KOPT-K1 (cell line): Measurements from ENCODE around the gene HIPK3.
A peak's percentile ranks its signal among the peaks of the same experiment; 100 is the strongest.
"Not testable (repeated sequence)": the region's sequence is repeated elsewhere in the genome, so short reads cannot be mapped to it uniquely, and the experiment has no call there.

Experiments
- H3K27ac ChIP-seq: fragments of 200-600 bp; sonication (generic); 2 replicates; pipeline ENCODE4 v1.5.1; 2016; ENCODE audit warnings: antibody characterized with exemption, mild to moderate bottlenecking, low read depth, low read length; ENCODE audit not compliant: poor library complexity, severe bottlenecking
- H3K36me3 ChIP-seq: fragments of 200-600 bp; sonication (generic); 2 replicates; pipeline ENCODE4 v1.5.1; 2017; ENCODE audit warnings: antibody characterized with exemption, mild to moderate bottlenecking, low read length, moderate library complexity; ENCODE audit not compliant: insufficient read depth
- H3K9me3 ChIP-seq: fragments of 200-600 bp; sonication (generic); 2 replicates; pipeline ENCODE4 v1.5.1; 2017; ENCODE audit warnings: antibody characterized with exemption, low read length, mild to moderate bottlenecking; ENCODE audit not compliant: insufficient read depth, poor library complexity, severe bottlenecking

The HIPK3 gene

GRCh38 chr11:33257160-33257896, at the start of gene HIPK3:
Gene HIPK3, plus strand, starts transcription at chr11:33257381.
- peak within 1 kb of the TSS; percentile 97 for H3K27ac ChIP-seq
- H3K36me3 ChIP-seq, result no peaks in the 10 kb centered on the region
- no peaks in the 10 kb centered on the region for H3K9me3 ChIP-seq

- no peaks in the 10 kb centered on the region for H3K36me3 ChIP-seq
- no peaks in the 10 kb centered on the region for H3K9me3 ChIP-seq
- no peak overlapping the region for H3K27ac ChIP-seq
Measured at GRCh38 chr11:33207408-33207985, 49.7 kb upstream of the HIPK3 start.

- Histone ChIP-seq H3K27ac (no peak overlapping the region), H3K9me3 (no peaks in the 10 kb centered on the region), H3K36me3 (no peaks in the 10 kb centered on the region)
Measured at GRCh38 chr11:33208150-33208549, 49.0 kb upstream of the HIPK3 start.

- Histone ChIP-seq H3K27ac (no peak overlapping the region), H3K36me3 (no peaks in the 10 kb centered on the region), H3K9me3 (no peaks in the 10 kb centered on the region)
Measured at GRCh38 chr11:33211153-33211552, 46.0 kb upstream of the HIPK3 start.

GRCh38 chr11:33211580-33211979, 45.6 kb upstream of the HIPK3 start:
- Histone ChIP-seq H3K27ac (no peak overlapping the region), H3K36me3 (no peaks in the 10 kb centered on the region), H3K9me3 (no peaks in the 10 kb centered on the region)

GRCh38 chr11:33214187-33214586, 43.0 kb upstream of the HIPK3 start:
- H3K9me3 ChIP-seq, result no peaks in the 10 kb centered on the region
- no peaks in the 10 kb centered on the region for H3K36me3 ChIP-seq

GRCh38 chr11:33214767-33215166, 42.4 kb upstream of the HIPK3 start:
- Histone ChIP-seq H3K9me3 (no peaks in the 10 kb centered on the region), H3K36me3 (no peaks in the 10 kb centered on the region), H3K27ac (no peak overlapping the region)

More at GRCh38 chr11:33214187-33214586, 43.0 kb upstream of the HIPK3 start:
- no peak overlapping the region for H3K27ac ChIP-seq

- H3K27ac ChIP-seq, H3K36me3 ChIP-seq, H3K9me3 ChIP-seq: not testable (repeated sequence)
Measured at GRCh38 chr11:33216676-33217075, 40.5 kb upstream of the HIPK3 start.

- H3K36me3 ChIP-seq, result no peaks in the 10 kb centered on the region
- no peak overlapping the region for H3K27ac ChIP-seq
- no peaks in the 10 kb centered on the region for H3K9me3 ChIP-seq
Measured at GRCh38 chr11:33222052-33222750, 35.0 kb upstream of the HIPK3 start.

GRCh38 chr11:33225371-33225770, 31.8 kb upstream of the HIPK3 start:
- Histone ChIP-seq H3K36me3 (no peaks in the 10 kb centered on the region), H3K27ac (no peak overlapping the region), H3K9me3 (no peaks in the 10 kb centered on the region)

- Histone ChIP-seq H3K27ac (no peak overlapping the region), H3K36me3 (no peaks in the 10 kb centered on the region), H3K9me3 (no peaks in the 10 kb centered on the region)
Measured at GRCh38 chr11:33227578-33228261, 29.5 kb upstream of the HIPK3 start.

- H3K9me3 ChIP-seq, result no peaks in the 10 kb centered on the region
- H3K36me3 ChIP-seq, result no peaks in the 10 kb centered on the region
- H3K27ac ChIP-seq, result no peak overlapping the region
Measured at GRCh38 chr11:33234397-33235190, 22.6 kb upstream of the HIPK3 start.

GRCh38 chr11:33237039-33237597, 20.1 kb upstream of the HIPK3 start:
- H3K27ac ChIP-seq, result no peak overlapping the region
- H3K9me3 ChIP-seq, result no peaks in the 10 kb centered on the region
- no peaks in the 10 kb centered on the region for H3K36me3 ChIP-seq

GRCh38 chr11:33242575-33242974, 14.6 kb upstream of the HIPK3 start:
- no peaks in the 10 kb centered on the region for H3K36me3 ChIP-seq
- no peak overlapping the region for H3K27ac ChIP-seq
- no peaks in the 10 kb centered on the region for H3K9me3 ChIP-seq
